ENCODE results near the gene ENOX2. TPM values are rescaled to one million over a fixed set of nuclear protein-coding genes. Genes with fewer than 3 reads are reported as not detected.
"Not testable (repeated sequence)": the region's sequence is repeated elsewhere in the genome, so short reads cannot be mapped to it uniquely, and the experiment has no call there.

Gene ENOX2
- polyA plus RNA-seq, 1 donor from 2014 or later: 19.1 TPM

GRCh38 chrX:130719413-130719812 is 183.6 kb downstream of the ENOX2 start:
- Mint-ChIP-seq H3K4me3 (no peak overlapping the region), H3K27me3 (no peaks in the 10 kb centered on the region), H3K36me3 (peaks cover 2% of the 10 kb centered on the region), H3K4me1 (peaks cover 0 to 4% (median 0%) of the 10 kb centered on the region in 3 donors), H3K27ac (no peak overlapping the region), H3K9me3 (no peaks in the 10 kb centered on the region)

GRCh38 chrX:130718137-130718536 is 184.9 kb downstream of the ENOX2 start:
- Mint-ChIP-seq H3K36me3 (peaks cover 2% of the 10 kb centered on the region), H3K4me1 (peaks cover 0 to 4% (median 0%) of the 10 kb centered on the region in 3 donors), H3K9me3 (no peaks in the 10 kb centered on the region), H3K27me3 (no peaks in the 10 kb centered on the region), H3K4me3 (no peak overlapping the region), H3K27ac (peak overlapping the region in 1 of 3 donors; percentile 37)

- Mint-ChIP-seq H3K4me3 (no peak overlapping the region), H3K4me1 (peaks cover 0 to 4% (median 0%) of the 10 kb centered on the region in 3 donors), H3K27me3 (no peaks in the 10 kb centered on the region), H3K36me3 (peaks cover 2% of the 10 kb centered on the region), H3K9me3 (no peaks in the 10 kb centered on the region), H3K27ac (no peak overlapping the region)
These were observed 186.1 kb downstream of the ENOX2 start for GRCh38 chrX:130716781-130717413.

- peaks cover 0 to 4% (median 0%) of the 10 kb centered on the region in 3 donors for H3K4me1 Mint-ChIP-seq
- H3K9me3 Mint-ChIP-seq: no peaks in the 10 kb centered on the region
- no peaks in the 10 kb centered on the region for H3K27me3 Mint-ChIP-seq
- H3K36me3 Mint-ChIP-seq: peaks cover 2% of the 10 kb centered on the region
- no peak overlapping the region for H3K4me3 Mint-ChIP-seq
- no peak overlapping the region for H3K27ac Mint-ChIP-seq
These were observed 186.7 kb downstream of the ENOX2 start for GRCh38 chrX:130716346-130716745.

GRCh38 chrX:130715299-130715698 is 187.7 kb downstream of the ENOX2 start:
- H3K9me3 Mint-ChIP-seq: no peaks in the 10 kb centered on the region
- H3K27me3 Mint-ChIP-seq: no peaks in the 10 kb centered on the region
- H3K4me3 Mint-ChIP-seq: no peak overlapping the region
- H3K4me1 Mint-ChIP-seq: peaks cover 0 to 2% (median 0%) of the 10 kb centered on the region in 3 donors
- H3K27ac Mint-ChIP-seq: no peak overlapping the region
- H3K36me3 Mint-ChIP-seq: peaks cover 3% of the 10 kb centered on the region

GRCh38 chrX:130714665-130715064 is 188.3 kb downstream of the ENOX2 start:
- no peaks in the 10 kb centered on the region for H3K9me3 Mint-ChIP-seq
- H3K27me3 Mint-ChIP-seq: no peaks in the 10 kb centered on the region
- H3K4me3 Mint-ChIP-seq: no peak overlapping the region
- H3K36me3 Mint-ChIP-seq: peaks cover 3% of the 10 kb centered on the region
- no peak overlapping the region for H3K27ac Mint-ChIP-seq
- H3K4me1 Mint-ChIP-seq: peaks cover 0 to 2% (median 0%) of the 10 kb centered on the region in 3 donors

- Mint-ChIP-seq H3K4me3 (no peak overlapping the region), H3K4me1 (peaks cover 0 to 2% (median 0%) of the 10 kb centered on the region in 3 donors), H3K9me3 (no peaks in the 10 kb centered on the region), H3K36me3 (peaks cover 3% of the 10 kb centered on the region), H3K27ac (no peak overlapping the region), H3K27me3 (no peaks in the 10 kb centered on the region)
These were observed 188.9 kb downstream of the ENOX2 start for GRCh38 chrX:130714135-130714534.

GRCh38 chrX:130709178-130709577 is 193.8 kb downstream of the ENOX2 start:
- H3K4me3 Mint-ChIP-seq, H3K27ac Mint-ChIP-seq, H3K27me3 Mint-ChIP-seq, H3K4me1 Mint-ChIP-seq, H3K9me3 Mint-ChIP-seq, H3K36me3 Mint-ChIP-seq: not testable (repeated sequence)

GRCh38 chrX:130705591-130705990 is 197.4 kb downstream of the ENOX2 start:
- Mint-ChIP-seq H3K4me3 (no peak overlapping the region), H3K9me3 (no peaks in the 10 kb centered on the region), H3K36me3 (peaks cover 1% of the 10 kb centered on the region), H3K4me1 (no peaks in the 10 kb centered on the region), H3K27me3 (no peaks in the 10 kb centered on the region), H3K27ac (peak overlapping the region in 1 of 3 donors; percentile 38)

- Mint-ChIP-seq H3K36me3 (no peaks in the 10 kb centered on the region), H3K27me3 (no peaks in the 10 kb centered on the region), H3K9me3 (no peaks in the 10 kb centered on the region), H3K4me1 (no peaks in the 10 kb centered on the region), H3K27ac (no peak overlapping the region), H3K4me3 (no peak overlapping the region)
These were observed 198.7 kb downstream of the ENOX2 start for GRCh38 chrX:130704053-130705038.

- no peaks in the 10 kb centered on the region for H3K9me3 Mint-ChIP-seq
- H3K4me3 Mint-ChIP-seq: no peak overlapping the region
- H3K27ac Mint-ChIP-seq: no peak overlapping the region
- H3K4me1 Mint-ChIP-seq: no peaks in the 10 kb centered on the region
- no peaks in the 10 kb centered on the region for H3K36me3 Mint-ChIP-seq
- H3K27me3 Mint-ChIP-seq: no peaks in the 10 kb centered on the region
These were observed 199.9 kb downstream of the ENOX2 start for GRCh38 chrX:130702867-130703707.

- Mint-ChIP-seq H3K4me1 (peaks cover 2 to 9% (median 3%) of the 10 kb centered on the region in 3 donors), H3K36me3 (no peaks in the 10 kb centered on the region), H3K9me3 (no peaks in the 10 kb centered on the region), H3K27me3 (no peaks in the 10 kb centered on the region), H3K4me3 (no peak overlapping the region), H3K27ac (no peak overlapping the region)
These were observed 202.4 kb downstream of the ENOX2 start for GRCh38 chrX:130700629-130701028.

- no peak overlapping the region for H3K27ac Mint-ChIP-seq
- no peaks in the 10 kb centered on the region for H3K9me3 Mint-ChIP-seq
These were observed 203.4 kb downstream of the ENOX2 start for GRCh38 chrX:130699618-130700017.

GRCh38 chrX:130696542-130696941 is 206.5 kb downstream of the ENOX2 start:
- Mint-ChIP-seq H3K4me3 (no peak overlapping the region), H3K36me3 (no peaks in the 10 kb centered on the region), H3K27ac (no peak overlapping the region), H3K9me3 (no peaks in the 10 kb centered on the region), H3K4me1 (peaks cover 2 to 9% (median 3%) of the 10 kb centered on the region in 3 donors), H3K27me3 (no peaks in the 10 kb centered on the region)

More at GRCh38 chrX:130699618-130700017, 203.4 kb downstream of the ENOX2 start:
- peaks cover 2 to 9% (median 3%) of the 10 kb centered on the region in 3 donors for H3K4me1 Mint-ChIP-seq
- H3K4me3 Mint-ChIP-seq: no peak overlapping the region
- H3K36me3 Mint-ChIP-seq: no peaks in the 10 kb centered on the region
- H3K27me3 Mint-ChIP-seq: no peaks in the 10 kb centered on the region

GRCh38 chrX:130695931-130696330 is 207.1 kb downstream of the ENOX2 start:
- Mint-ChIP-seq H3K4me3 (no peak overlapping the region), H3K9me3 (no peaks in the 10 kb centered on the region), H3K27ac (no peak overlapping the region), H3K27me3 (no peaks in the 10 kb centered on the region), H3K36me3 (no peaks in the 10 kb centered on the region), H3K4me1 (peaks cover 2 to 9% (median 3%) of the 10 kb centered on the region in 3 donors)

Measured in IgD-negative memory B cell (primary cell).